A549 (cell line): Measurements from ENCODE around the gene RAB4B.

Source experiments
- CTCF ChIP-seq: fragments of >200 bp; sonication (Bioruptor Twin); formaldehyde crosslinking; IDR thresholded peaks from 3 replicates; pipeline ENCODE4 v1.5.1; 2016
- EP300 ChIP-seq, 2 experiments: fragments of >200 bp; sonication (Bioruptor Twin); formaldehyde crosslinking; IDR thresholded peaks; 2 replicates in 1 of 2; 3 replicates in 1 of 2; pipeline ENCODE4 v1.6.1; 2016 to 2017
- JUN ChIP-seq, 2 experiments: fragments of >200 bp; sonication (Bioruptor Twin); formaldehyde crosslinking; IDR thresholded peaks; 2 replicates in 1 of 2; 3 replicates in 1 of 2; pipeline ENCODE4 v1.6.1; 2016 to 2017
- MAFK ChIP-seq: fragments of 450-650 bp; IDR thresholded peaks from 2 replicates; pipeline ENCODE4 v1.6.1; 2014; ENCODE audit not compliant: partially characterized antibody
- SMC3 ChIP-seq: fragments of >200 bp; sonication (Bioruptor Twin); formaldehyde crosslinking; IDR thresholded peaks from 3 replicates; pipeline ENCODE4 v1.6.1; 2018; ENCODE audit warnings: inconsistent platforms

GRCh38 chr19:40813182-40813581, 35.1 kb downstream of the RAB4B start:
- no peak for TF ChIP-seq EP300 (IDR thresholded peaks at IDR 0.05)
- TF ChIP-seq CTCF: no peak
- TF ChIP-seq MAFK: no peak
- TF ChIP-seq SMC3: no peak
- no peak for TF ChIP-seq JUN (IDR thresholded peaks at IDR 0.05)
